K562 treated with DMSO at 1 percent for 24 hours (cell line): ENCODE data around the gene FAM185A. TPM values are rescaled to one million over a fixed set of nuclear protein-coding genes. Genes with fewer than 3 reads are reported as not detected.

ENCODE experiments used
- total RNA-seq: library from RNA; unstranded; fragments of 300-600 nt; gene quantifications from 2 replicates; pipeline ENCODE4 v1.2.3, GENCODE V29; 2022; ENCODE audit warnings: low read depth; ENCODE audit not compliant: insufficient read depth

Gene FAM185A
- 15.1 TPM in 2 replicates for total RNA-seq

GRCh38 chr7:102748605-102749444, at the start of gene FAM185A:
Gene FAM185A (plus strand): TSS chr7:102748999. CDS start chr7:102749208, 209 bp downstream.

Other genes starting within 250 kb of the FAM185A start
- gene RASA4B, start 231.2 kb upstream of the FAM185A start, total RNA-seq = 12.1 and 15.5 TPM in 2 replicates
- 6.6 and 11.3 TPM in 2 replicates for gene UPK3BL2, start 205.3 kb upstream of the FAM185A start, total RNA-seq
- not detected in 2 replicates for gene SPDYE2, start 197.8 kb upstream of the FAM185A start, total RNA-seq
- 26.5 and 28.3 TPM in 2 replicates for gene POLR2J3, start 176.4 kb upstream of the FAM185A start, total RNA-seq
- gene RASA4, start 132.2 kb upstream of the FAM185A start, total RNA-seq = 15.6 and 18.7 TPM in 2 replicates
- gene UPK3BL1, start 106.2 kb upstream of the FAM185A start, total RNA-seq = 36.0 and 43.2 TPM in 2 replicates
- not detected in 2 replicates for gene SPDYE2B, start 98.7 kb upstream of the FAM185A start, total RNA-seq
- 0.61 and 2.6 TPM in 2 replicates for gene POLR2J2, start 77.3 kb upstream of the FAM185A start, total RNA-seq
- not detected in 2 replicates for gene LRRC17, start 164.0 kb downstream of the FAM185A start, total RNA-seq